Panc1 (cell line): Measurements from ENCODE around the gene SYCP2L. TPM values are rescaled to one million over a fixed set of nuclear protein-coding genes. Genes with fewer than 3 reads are reported as not detected.

Experiments
- ATAC-seq: fragments of 200-7000 bp; cut with Tn5 transposase; 2 replicates; pipeline ENCODE4 v1.9.1; 2020; ENCODE audit warnings: mild to moderate bottlenecking, moderate library complexity
- BruUV-seq: library from RNA; stranded (reverse); fragments of 400-500 nt; replicated peaks from 2 replicates; lab custom pipeline; 2021; lab: Mats Ljungman, UMichigan
- CTCF ChIA-PET: fragments of 300-600 bp; sonication (Branson Sonifier 250); formaldehyde crosslinking; loops from one replicate; lab custom pipeline; 2022; ENCODE audit warnings: antibody characterized with exemption; lab: Charles Lee
- POLR2A ChIA-PET: fragments of 300-600 bp; sonication (Branson Sonifier 250); formaldehyde crosslinking; loops from one replicate; lab custom pipeline; 2022; ENCODE audit warnings: antibody characterized with exemption; lab: Charles Lee
- DNase-seq: peaks from one replicate; pipeline ENCODE4 v3.0.0-alpha.2; 2010; ENCODE audit warnings: low read depth, low spot score
- H3K27ac ChIP-seq: 2 replicates; pipeline ENCODE4 v1.5.1; 2011; ENCODE audit warnings: mild to moderate bottlenecking, low read length, inconsistent platforms
- H3K27me3 ChIP-seq: fragments of 200-500 bp; sonication (Bioruptor generic); 2 replicates; pipeline ENCODE4 v1.6.0; 2014; ENCODE audit warnings: low read length, inconsistent platforms; ENCODE audit not compliant: control insufficient read depth, insufficient read depth
- H3K36me3 ChIP-seq: fragments of 200-500 bp; sonication (Bioruptor generic); 2 replicates; pipeline ENCODE4 v1.5.1; 2014; ENCODE audit warnings: inconsistent platforms, mild to moderate bottlenecking, low read length, moderate library complexity; ENCODE audit not compliant: control insufficient read depth, insufficient read depth
- H3K4me1 ChIP-seq: 2 replicates; pipeline ENCODE4 v1.5.1; 2011; ENCODE audit warnings: inconsistent platforms, mild to moderate bottlenecking, low read length, moderate library complexity; ENCODE audit not compliant: control insufficient read depth, insufficient read depth
- H3K4me3 ChIP-seq, 2 experiments: 2 replicates each; pipeline ENCODE4 v1.5.1; 2011 to 2012; ENCODE audit warnings: low read depth in 2 of 2, low read length in 2 of 2, mild to moderate bottlenecking in 2 of 2, inconsistent platforms in 1 of 2, moderate library complexity in 1 of 2
- H3K9me3 ChIP-seq: fragments of 200-500 bp; sonication (Bioruptor generic); 2 replicates; pipeline ENCODE4 v1.5.1; 2014; ENCODE audit warnings: low read depth, mild to moderate bottlenecking, inconsistent platforms, low read length, moderate library complexity; ENCODE audit not compliant: control insufficient read depth, insufficient read depth
- POLR2AphosphoS5 ChIP-seq: IDR thresholded peaks from 2 replicates; pipeline ENCODE4 v1.6.1; 2012; ENCODE audit warnings: mild to moderate bottlenecking, low read depth, low read length, moderate library complexity
- SIN3A ChIP-seq: IDR thresholded peaks from 2 replicates; pipeline ENCODE4 v1.6.1; 2012; ENCODE audit warnings: low read depth, mild to moderate bottlenecking, low read length, moderate library complexity, borderline replicate concordance; ENCODE audit not compliant: insufficient read depth
- TCF7L2 ChIP-seq: IDR thresholded peaks from 2 replicates; pipeline ENCODE4 v1.6.1; 2011; ENCODE audit warnings: mild to moderate bottlenecking, low read depth, low read length, inconsistent platforms
- in situ Hi-C: cut with HindIII; loops from 2 replicates; pipeline ENCODE4 v1.10.0; 2016; ENCODE audit warnings: low sequenced_read_pairs, low pct_unique_long_range_greater_than_20kb
- intact Hi-C: fragments of 100-400 bp; cut with micrococcal nuclease; formaldehyde crosslinking; loops from one replicate; pipeline ENCODE4 v1.10.0; 2022; ENCODE audit not compliant: unreplicated experiment
- total RNA-seq: library from RNA; stranded (reverse); gene quantifications from one replicate; pipeline ENCODE4 v1.2.1, GENCODE V29; 2021; ENCODE audit not compliant: unreplicated experiment
- TF ChIP-seq, protein P1 (sequence below), 2 experiments: IDR thresholded peaks; 2 replicates each; pipeline ENCODE4 v1.6.1; 2011 to 2012; ENCODE audit warnings: low read depth in 2 of 2, control low read depth in 1 of 2, low read length in 1 of 2, mild to moderate bottlenecking in 1 of 2, moderate library complexity in 1 of 2; ENCODE audit not compliant: insufficient read depth in 1 of 2
- TF ChIP-seq, protein P2 (sequence below): fragments of 450-650 bp; IDR thresholded peaks from 2 replicates; pipeline ENCODE4 v1.5.1; 2017; ENCODE audit warnings: mild to moderate bottlenecking

SYCP2L gene
- total RNA-seq, 1 experiment from 2014 or later = 2.4 TPM

DNA sequence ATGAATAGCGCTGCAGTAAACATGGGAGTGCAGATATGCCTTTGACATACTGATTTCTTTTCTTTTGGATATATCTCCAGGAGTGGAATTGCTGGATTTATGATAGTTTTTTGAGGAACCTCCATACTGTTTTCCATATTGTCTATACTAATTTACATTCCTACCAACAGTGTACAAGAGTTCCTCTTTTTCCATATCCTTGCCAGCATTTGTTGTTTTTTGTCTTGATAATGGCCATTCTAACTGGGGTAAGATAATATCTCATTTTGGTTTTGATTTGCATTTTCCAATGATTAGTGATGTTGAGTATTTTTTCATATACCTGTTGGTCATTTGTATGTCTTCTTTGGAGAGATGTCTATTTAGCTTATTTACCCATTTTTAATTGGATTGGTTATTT is 3.3 kb downstream of the SYCP2L start:
- in situ Hi-C loops = no loop called here
- Histone ChIP-seq H3K27me3 (no peaks in the 10 kb centered on the region), H3K4me3 (no peak overlapping the region), H3K9me3 (no peaks in the 10 kb centered on the region), H3K27ac (no peak overlapping the region), H3K36me3 (no peaks in the 10 kb centered on the region), H3K4me1 (peaks cover 7% of the 10 kb centered on the region)
- BruUV-seq = no TSS peak
- DNase-seq = no peak
- ATAC-seq = no peak
- intact Hi-C loops = no loop called here
- TF ChIP-seq TCF7L2 = no peak
- TF ChIP-seq POLR2AphosphoS5 = no peak
- no peak for TF ChIP-seq SIN3A
- TF ChIP-seq, protein P1, sequence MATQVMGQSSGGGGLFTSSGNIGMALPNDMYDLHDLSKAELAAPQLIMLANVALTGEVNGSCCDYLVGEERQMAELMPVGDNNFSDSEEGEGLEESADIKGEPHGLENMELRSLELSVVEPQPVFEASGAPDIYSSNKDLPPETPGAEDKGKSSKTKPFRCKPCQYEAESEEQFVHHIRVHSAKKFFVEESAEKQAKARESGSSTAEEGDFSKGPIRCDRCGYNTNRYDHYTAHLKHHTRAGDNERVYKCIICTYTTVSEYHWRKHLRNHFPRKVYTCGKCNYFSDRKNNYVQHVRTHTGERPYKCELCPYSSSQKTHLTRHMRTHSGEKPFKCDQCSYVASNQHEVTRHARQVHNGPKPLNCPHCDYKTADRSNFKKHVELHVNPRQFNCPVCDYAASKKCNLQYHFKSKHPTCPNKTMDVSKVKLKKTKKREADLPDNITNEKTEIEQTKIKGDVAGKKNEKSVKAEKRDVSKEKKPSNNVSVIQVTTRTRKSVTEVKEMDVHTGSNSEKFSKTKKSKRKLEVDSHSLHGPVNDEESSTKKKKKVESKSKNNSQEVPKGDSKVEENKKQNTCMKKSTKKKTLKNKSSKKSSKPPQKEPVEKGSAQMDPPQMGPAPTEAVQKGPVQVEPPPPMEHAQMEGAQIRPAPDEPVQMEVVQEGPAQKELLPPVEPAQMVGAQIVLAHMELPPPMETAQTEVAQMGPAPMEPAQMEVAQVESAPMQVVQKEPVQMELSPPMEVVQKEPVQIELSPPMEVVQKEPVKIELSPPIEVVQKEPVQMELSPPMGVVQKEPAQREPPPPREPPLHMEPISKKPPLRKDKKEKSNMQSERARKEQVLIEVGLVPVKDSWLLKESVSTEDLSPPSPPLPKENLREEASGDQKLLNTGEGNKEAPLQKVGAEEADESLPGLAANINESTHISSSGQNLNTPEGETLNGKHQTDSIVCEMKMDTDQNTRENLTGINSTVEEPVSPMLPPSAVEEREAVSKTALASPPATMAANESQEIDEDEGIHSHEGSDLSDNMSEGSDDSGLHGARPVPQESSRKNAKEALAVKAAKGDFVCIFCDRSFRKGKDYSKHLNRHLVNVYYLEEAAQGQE (IDR thresholded peaks at IDR 0.05; ENCODE audit: insufficient read depth in 1 of 2, low read depth in 2 of 2, low read length in 1 of 2) = no peak
- TF ChIP-seq, protein P2, sequence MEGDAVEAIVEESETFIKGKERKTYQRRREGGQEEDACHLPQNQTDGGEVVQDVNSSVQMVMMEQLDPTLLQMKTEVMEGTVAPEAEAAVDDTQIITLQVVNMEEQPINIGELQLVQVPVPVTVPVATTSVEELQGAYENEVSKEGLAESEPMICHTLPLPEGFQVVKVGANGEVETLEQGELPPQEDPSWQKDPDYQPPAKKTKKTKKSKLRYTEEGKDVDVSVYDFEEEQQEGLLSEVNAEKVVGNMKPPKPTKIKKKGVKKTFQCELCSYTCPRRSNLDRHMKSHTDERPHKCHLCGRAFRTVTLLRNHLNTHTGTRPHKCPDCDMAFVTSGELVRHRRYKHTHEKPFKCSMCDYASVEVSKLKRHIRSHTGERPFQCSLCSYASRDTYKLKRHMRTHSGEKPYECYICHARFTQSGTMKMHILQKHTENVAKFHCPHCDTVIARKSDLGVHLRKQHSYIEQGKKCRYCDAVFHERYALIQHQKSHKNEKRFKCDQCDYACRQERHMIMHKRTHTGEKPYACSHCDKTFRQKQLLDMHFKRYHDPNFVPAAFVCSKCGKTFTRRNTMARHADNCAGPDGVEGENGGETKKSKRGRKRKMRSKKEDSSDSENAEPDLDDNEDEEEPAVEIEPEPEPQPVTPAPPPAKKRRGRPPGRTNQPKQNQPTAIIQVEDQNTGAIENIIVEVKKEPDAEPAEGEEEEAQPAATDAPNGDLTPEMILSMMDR = no peak
- POLR2A ChIA-PET = interaction anchor here (0.6 kb wide), 1 partner anchor 183 kb away, joined by 6 read pairs; no protein-coding TSS in a partner anchor
- CTCF ChIA-PET = no interaction called here

DNA sequence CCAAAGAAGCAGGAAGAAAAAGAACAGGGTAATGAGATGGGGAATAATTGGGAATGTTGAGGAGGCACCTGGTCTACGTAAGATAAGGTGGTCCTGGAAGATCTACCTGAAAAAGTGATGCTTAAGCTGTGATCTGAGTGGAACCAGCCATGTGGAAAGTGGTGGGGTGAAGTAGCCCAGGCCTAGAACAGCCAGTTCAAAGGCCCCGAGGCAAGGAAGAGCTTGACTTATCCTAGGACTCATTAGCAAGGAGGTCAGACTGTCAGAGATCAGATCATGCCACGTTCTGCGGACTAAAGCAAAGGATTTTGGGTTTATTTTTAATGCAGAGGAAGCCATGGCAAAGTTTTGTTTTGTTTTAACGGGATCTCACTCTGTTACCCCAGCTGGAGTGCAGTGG is 5.1 kb downstream of the SYCP2L start:
- DNase-seq (no peak), ATAC-seq (no peak)
- ChIA-PET CTCF (no interaction called here), POLR2A (no interaction called here)
- no peaks in the 10 kb centered on the region for H3K9me3 ChIP-seq
- no peak overlapping the region for H3K27ac ChIP-seq
- no peaks in the 10 kb centered on the region for H3K27me3 ChIP-seq
- TF ChIP-seq POLR2AphosphoS5 (no peak), TCF7L2 (no peak), SIN3A (no peak)
- TF ChIP-seq, protein P2 = no peak
- TF ChIP-seq, protein P1 (IDR thresholded peaks at IDR 0.05; ENCODE audit: insufficient read depth in 1 of 2, low read depth in 2 of 2, low read length in 1 of 2) = no peak
- in situ Hi-C loops (no loop called here), intact Hi-C loops (no loop called here)
- 0 out of 2 replicates have a peak, but pooled peaks cover 2% of the 10 kb centered on the region for H3K4me1 ChIP-seq
- H3K36me3 ChIP-seq = no peaks in the 10 kb centered on the region
- no peak overlapping the region for H3K4me3 ChIP-seq
- BruUV-seq = no TSS peak
